ENCODE results near the gene TRAK1.

The TRAK1 gene

DNA sequence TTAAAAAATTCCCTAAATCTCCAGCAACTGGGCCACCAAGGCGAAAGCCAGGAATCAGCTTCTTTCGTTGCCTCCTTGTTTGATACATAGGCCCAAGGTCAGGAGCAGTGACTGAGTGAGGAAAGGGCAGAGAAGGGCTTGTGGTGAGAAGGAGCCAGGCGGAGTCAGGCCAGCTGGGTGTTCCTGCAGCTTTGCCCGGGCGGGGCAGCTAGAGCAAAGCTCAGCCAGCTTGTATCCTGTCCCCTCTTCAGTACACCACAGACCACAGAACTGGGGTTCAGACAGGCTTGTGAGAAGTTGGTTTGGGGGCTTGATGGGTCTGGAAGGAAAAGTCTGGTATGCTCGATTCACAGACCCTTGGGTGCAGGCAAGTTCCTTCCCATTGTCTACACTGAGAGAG is 122.3 kb downstream of the TRAK1 start:
- Histone ChIP-seq H3K27me3 (replicated peaks; ENCODE audit: insufficient read depth, low read length) (no peaks in the 10 kb centered on the region), H3K9me3 (replicated peaks; ENCODE audit: insufficient read depth, low read length) (no peaks in the 10 kb centered on the region), H3K4me3 (ENCODE audit: low read length) (0 out of 2 replicates have a peak overlapping the region, but pooled peaks have one; percentile 35), H3K9ac (ENCODE audit: low read length) (peak overlapping the region; percentile 41; the same call in 1 of the 2 replicates), H4K20me1 (ENCODE audit: insufficient read depth, low read length) (no peaks in the 10 kb centered on the region), H3K36me3 (replicated peaks; ENCODE audit: insufficient read depth, low read length) (0 out of 2 replicates have a peak, but pooled peaks cover 4% of the 10 kb centered on the region), H2AFZ (ENCODE audit: low read length) (no peak overlapping the region; the same call in 1 of the 2 replicates), H3K4me2 (ENCODE audit: low read depth, low read length) (peak overlapping the region; percentile 80), H3K79me2 (ENCODE audit: low read length) (0 out of 2 replicates have a peak, but pooled peaks cover 4% of the 10 kb centered on the region), H3K4me1 (ENCODE audit: low read length) (peaks cover 49% of the 10 kb centered on the region), H3K27ac (ENCODE audit: low read length) (peak overlapping the region; percentile 88; the same call in 1 of the 2 replicates), H3F3A (ENCODE audit: insufficient read depth, low read length) (peaks cover 35% of the 10 kb centered on the region), H3K9me2 (replicated peaks; ENCODE audit: insufficient read depth, low read length) (no peaks in the 10 kb centered on the region)
- no peak for TF ChIP-seq EZH2phosphoT487 (IDR thresholded peaks at IDR 0.05; ENCODE audit: low read length)
- TF ChIP-seq EZH2 (optimal IDR thresholded peaks at IDR 0.05; ENCODE audit: low read depth, low read length) = no peak
- TF ChIP-seq, protein P1, sequence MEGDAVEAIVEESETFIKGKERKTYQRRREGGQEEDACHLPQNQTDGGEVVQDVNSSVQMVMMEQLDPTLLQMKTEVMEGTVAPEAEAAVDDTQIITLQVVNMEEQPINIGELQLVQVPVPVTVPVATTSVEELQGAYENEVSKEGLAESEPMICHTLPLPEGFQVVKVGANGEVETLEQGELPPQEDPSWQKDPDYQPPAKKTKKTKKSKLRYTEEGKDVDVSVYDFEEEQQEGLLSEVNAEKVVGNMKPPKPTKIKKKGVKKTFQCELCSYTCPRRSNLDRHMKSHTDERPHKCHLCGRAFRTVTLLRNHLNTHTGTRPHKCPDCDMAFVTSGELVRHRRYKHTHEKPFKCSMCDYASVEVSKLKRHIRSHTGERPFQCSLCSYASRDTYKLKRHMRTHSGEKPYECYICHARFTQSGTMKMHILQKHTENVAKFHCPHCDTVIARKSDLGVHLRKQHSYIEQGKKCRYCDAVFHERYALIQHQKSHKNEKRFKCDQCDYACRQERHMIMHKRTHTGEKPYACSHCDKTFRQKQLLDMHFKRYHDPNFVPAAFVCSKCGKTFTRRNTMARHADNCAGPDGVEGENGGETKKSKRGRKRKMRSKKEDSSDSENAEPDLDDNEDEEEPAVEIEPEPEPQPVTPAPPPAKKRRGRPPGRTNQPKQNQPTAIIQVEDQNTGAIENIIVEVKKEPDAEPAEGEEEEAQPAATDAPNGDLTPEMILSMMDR (IDR thresholded peaks at IDR 0.05; ENCODE audit: low read length) = no peak
- peak; percentile 21 for DNase-seq

DNA sequence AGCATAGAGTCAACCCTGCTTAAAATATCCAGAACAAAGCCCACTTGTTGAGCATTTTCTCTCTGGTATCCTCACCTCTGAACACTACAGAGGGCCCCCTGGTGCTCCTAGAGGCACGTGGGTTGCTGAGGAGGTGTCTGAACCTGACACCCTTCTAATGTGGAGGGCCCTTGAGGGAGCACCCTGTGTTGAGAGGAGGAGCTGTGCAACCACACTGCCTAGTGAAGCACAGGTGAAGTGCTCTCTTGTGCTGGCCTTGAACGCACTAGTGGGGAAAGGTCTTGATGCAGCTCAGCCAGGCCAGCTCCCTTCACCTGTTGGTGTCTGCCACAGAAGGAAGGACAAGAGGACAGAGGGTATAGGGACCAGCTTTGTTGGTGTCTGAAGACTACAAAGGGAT is 122.9 kb downstream of the TRAK1 start:
- peaks cover 35% of the 10 kb centered on the region for H3F3A ChIP-seq (ENCODE audit: insufficient read depth, low read length)
- H3K4me3 ChIP-seq (ENCODE audit: low read length) = peak overlapping the region; percentile 35
- H3K9me2 ChIP-seq (replicated peaks; ENCODE audit: insufficient read depth, low read length) = no peaks in the 10 kb centered on the region
- 0 out of 2 replicates have a peak, but pooled peaks cover 4% of the 10 kb centered on the region for H3K36me3 ChIP-seq (replicated peaks; ENCODE audit: insufficient read depth, low read length)
- peak overlapping the region; percentile 41; the same call in 1 of the 2 replicates for H3K9ac ChIP-seq (ENCODE audit: low read length)
- H3K4me2 ChIP-seq (ENCODE audit: low read depth, low read length) = peak overlapping the region; percentile 80
- DNase-seq = peak; percentile 28
- H3K9me3 ChIP-seq (replicated peaks; ENCODE audit: insufficient read depth, low read length) = no peaks in the 10 kb centered on the region
- no peaks in the 10 kb centered on the region for H4K20me1 ChIP-seq (ENCODE audit: insufficient read depth, low read length)
- peak overlapping the region; percentile 88 for H3K27ac ChIP-seq (ENCODE audit: low read length)
- H2AFZ ChIP-seq (ENCODE audit: low read length) = no peak overlapping the region
- 0 out of 2 replicates have a peak, but pooled peaks cover 4% of the 10 kb centered on the region for H3K79me2 ChIP-seq (ENCODE audit: low read length)
- no peaks in the 10 kb centered on the region for H3K27me3 ChIP-seq (replicated peaks; ENCODE audit: insufficient read depth, low read length)
- H3K4me1 ChIP-seq (ENCODE audit: low read length) = peaks cover 49% of the 10 kb centered on the region
- TF ChIP-seq EZH2phosphoT487 (IDR thresholded peaks at IDR 0.05; ENCODE audit: low read length) (no peak), EZH2 (optimal IDR thresholded peaks at IDR 0.05; ENCODE audit: low read depth, low read length) (no peak)
- TF ChIP-seq, protein P1 (IDR thresholded peaks at IDR 0.05; ENCODE audit: low read length) = no peak

DNA sequence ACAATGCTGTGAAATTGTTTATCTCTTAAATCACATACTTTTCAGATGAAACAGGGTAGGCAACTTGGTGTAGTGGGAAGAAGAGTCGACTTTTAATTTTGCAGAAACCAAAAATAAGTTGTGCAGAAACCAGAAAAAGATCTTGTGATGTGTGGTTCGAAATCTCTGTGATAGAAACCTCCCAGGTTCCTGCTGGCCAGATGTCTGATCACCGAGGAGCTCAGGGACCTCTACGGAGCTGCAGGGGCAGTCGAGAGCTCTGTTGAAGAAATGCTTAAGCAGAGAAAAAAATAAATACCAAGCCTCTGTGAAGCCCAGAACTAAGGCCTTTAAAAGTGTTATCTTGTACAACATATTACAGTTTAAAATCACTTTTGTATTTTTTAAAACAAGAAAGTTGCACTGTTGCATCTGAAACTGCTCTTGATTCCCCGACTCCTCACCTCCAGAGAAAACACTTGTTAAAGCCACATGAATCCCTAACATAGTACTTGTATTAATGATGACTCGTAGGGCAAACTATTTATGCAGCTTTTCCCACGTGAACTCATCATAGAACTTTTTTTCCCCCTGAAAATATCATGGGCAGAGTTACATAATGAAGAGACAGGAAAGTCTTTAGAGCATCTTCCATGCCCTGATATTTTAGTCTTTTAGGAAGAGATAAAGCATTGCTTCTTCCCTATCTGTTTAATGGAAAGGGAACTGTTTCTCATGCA is 123.6 kb downstream of the TRAK1 start:
- H3K36me3 ChIP-seq (replicated peaks; ENCODE audit: insufficient read depth, low read length) = 0 out of 2 replicates have a peak, but pooled peaks cover 4% of the 10 kb centered on the region
- H3K4me2 ChIP-seq (ENCODE audit: low read depth, low read length) = peak overlapping the region; percentile 80

More for the DNA sequence above, 123.6 kb downstream of the TRAK1 start:
- 0 out of 2 replicates have a peak, but pooled peaks cover 4% of the 10 kb centered on the region for H3K79me2 ChIP-seq (ENCODE audit: low read length)
- no peaks in the 10 kb centered on the region for H4K20me1 ChIP-seq (ENCODE audit: insufficient read depth, low read length)
- TF ChIP-seq, protein P1 (IDR thresholded peaks at IDR 0.05; ENCODE audit: low read length) = peak; percentile 45
- no peak for TF ChIP-seq EZH2phosphoT487 (IDR thresholded peaks at IDR 0.05; ENCODE audit: low read length)
- no peaks in the 10 kb centered on the region for H3K27me3 ChIP-seq (replicated peaks; ENCODE audit: insufficient read depth, low read length)
- peaks cover 35% of the 10 kb centered on the region for H3F3A ChIP-seq (ENCODE audit: insufficient read depth, low read length)
- H3K9me2 ChIP-seq (replicated peaks; ENCODE audit: insufficient read depth, low read length) = no peaks in the 10 kb centered on the region
- H3K9me3 ChIP-seq (replicated peaks; ENCODE audit: insufficient read depth, low read length) = no peaks in the 10 kb centered on the region
- H3K4me3 ChIP-seq (ENCODE audit: low read length) = peak overlapping the region; percentile 35
- DNase-seq = peak; percentile 80
- peak overlapping the region; percentile 41; the same call in 1 of the 2 replicates for H3K9ac ChIP-seq (ENCODE audit: low read length)
- peak overlapping the region; percentile 88 for H3K27ac ChIP-seq (ENCODE audit: low read length)
- peaks cover 49% of the 10 kb centered on the region for H3K4me1 ChIP-seq (ENCODE audit: low read length)
- H2AFZ ChIP-seq (ENCODE audit: low read length) = no peak overlapping the region

Data from MM.1S (cell line).